OCI-LY1 (cell line): ENCODE data around the gene AP3S2.

Experiments
- CTCF ChIP-seq: fragments of 200-600 bp; sonication (generic), shearing (Covaris generic); IDR thresholded peaks from 2 replicates; pipeline ENCODE4 v1.5.1; 2017; ENCODE audit warnings: mild to moderate bottlenecking, antibody characterized with exemption, low read length, moderate library complexity, mixed read lengths
- EZH2 ChIP-seq: fragments of 200-600 bp; sonication (generic), shearing (Covaris generic); IDR thresholded peaks from 2 replicates; pipeline ENCODE4 v1.8.0; 2017; ENCODE audit warnings: borderline replicate concordance, mixed run types, mild to moderate bottlenecking, antibody characterized with exemption, low read length, moderate library complexity, mixed read lengths

- TF ChIP-seq CTCF = no peak
- no peak for TF ChIP-seq EZH2
Measured at GRCh38 chr15:89812847-89813320, 80.9 kb downstream of the AP3S2 start.
